ENCODE results near the gene SCPEP1. TPM values are rescaled to one million over a fixed set of nuclear protein-coding genes. Genes with fewer than 3 reads are reported as not detected.

SCPEP1 gene
- total RNA-seq, 1 experiment from 2014 or later = 44.3 TPM

DNA sequence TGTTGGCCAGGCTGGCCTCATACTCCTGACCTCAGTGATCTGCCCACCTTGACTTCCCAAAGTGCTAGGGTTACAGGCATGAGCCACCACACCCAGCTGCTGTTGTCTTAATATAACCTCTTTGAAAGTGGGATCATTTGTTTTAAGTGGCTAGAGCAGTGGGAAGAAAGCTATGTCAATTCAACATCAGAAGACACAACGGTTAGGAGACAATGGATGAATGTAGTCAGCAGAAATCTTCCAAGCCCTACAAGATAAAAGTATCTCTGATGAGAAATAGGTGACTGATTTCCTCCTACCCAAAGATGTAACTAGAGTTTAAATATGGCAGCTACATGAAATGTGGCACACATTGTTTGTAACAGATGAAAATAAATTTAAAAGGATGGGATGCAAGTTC is 44.1 kb upstream of the SCPEP1 start:
- Histone ChIP-seq H3K4me1 (peaks cover 10% of the 10 kb centered on the region; the same call in 1 of the 2 replicates), H3K4me3 (ENCODE audit: low read depth, low read length) (no peak overlapping the region), H3K27me3 (replicated peaks; ENCODE audit: control insufficient read depth, insufficient read depth, low read length) (no peaks in the 10 kb centered on the region), H3K36me3 (ENCODE audit: control insufficient read depth, insufficient read depth, low read length) (peaks cover 3% of the 10 kb centered on the region; the same call in 1 of the 2 replicates), H3K9me3 (peaks cover 21% of the 10 kb centered on the region)
- intact Hi-C loops (cut with micrococcal nuclease; ENCODE audit: unreplicated experiment) = no loop called here
- Mint-ChIP-seq H3K27me3 (ENCODE audit: insufficient read depth, unreplicated experiment) (no peaks in the 10 kb centered on the region), H3K9me3 (ENCODE audit: unreplicated experiment) (peaks cover 7% of the 10 kb centered on the region), H3K27ac (ENCODE audit: unreplicated experiment) (no peak overlapping the region), H3K4me1 (ENCODE audit: low read depth, unreplicated experiment) (peaks cover 6% of the 10 kb centered on the region), H3K36me3 (ENCODE audit: insufficient read depth, unreplicated experiment) (peaks cover 39% of the 10 kb centered on the region), H3K4me3 (ENCODE audit: unreplicated experiment) (no peak overlapping the region)
- no TSS peak for BruUV-seq (replicated peaks)
- CTCF ChIA-PET = no interaction called here
- TF ChIP-seq CTCF (IDR thresholded peaks at IDR 0.05; ENCODE audit: insufficient read depth in 1 of 2, low read depth in 1 of 2, low read length in 1 of 2, severe bottlenecking in 1 of 2, unreplicated experiment in 1 of 2) = no peak
- POLR2A ChIA-PET = no interaction called here
- DNase-seq = no peak

- no peak overlapping the region for H3K4me3 ChIP-seq (ENCODE audit: low read depth, low read length)
- no peak for TF ChIP-seq CTCF (IDR thresholded peaks at IDR 0.05; ENCODE audit: insufficient read depth in 1 of 2, low read depth in 1 of 2, low read length in 1 of 2, severe bottlenecking in 1 of 2, unreplicated experiment in 1 of 2)
- no peaks in the 10 kb centered on the region for H3K27me3 ChIP-seq (replicated peaks; ENCODE audit: control insufficient read depth, insufficient read depth, low read length)
- H3K36me3 ChIP-seq (ENCODE audit: control insufficient read depth, insufficient read depth, low read length) = peaks cover 3% of the 10 kb centered on the region; the same call in 1 of the 2 replicates
- peaks cover 6% of the 10 kb centered on the region for H3K4me1 Mint-ChIP-seq (ENCODE audit: low read depth, unreplicated experiment)
- H3K4me3 Mint-ChIP-seq (ENCODE audit: unreplicated experiment) = no peak overlapping the region
- H3K9me3 ChIP-seq = peaks cover 17% of the 10 kb centered on the region
- ChIA-PET POLR2A (no interaction called here), CTCF (no interaction called here)
- peaks cover 43% of the 10 kb centered on the region for H3K36me3 Mint-ChIP-seq (ENCODE audit: insufficient read depth, unreplicated experiment)
- no peak for DNase-seq
- H3K27ac Mint-ChIP-seq (ENCODE audit: unreplicated experiment) = no peak overlapping the region
- H3K27me3 Mint-ChIP-seq (ENCODE audit: insufficient read depth, unreplicated experiment) = no peaks in the 10 kb centered on the region
- no TSS peak for BruUV-seq (replicated peaks)
- peaks cover 10% of the 10 kb centered on the region; the same call in 1 of the 2 replicates for H3K4me1 ChIP-seq
- H3K9me3 Mint-ChIP-seq (ENCODE audit: unreplicated experiment) = peaks cover 5% of the 10 kb centered on the region
- intact Hi-C loops (cut with micrococcal nuclease; ENCODE audit: unreplicated experiment) = no loop called here
These were observed 43.7 kb upstream of the SCPEP1 start for GRCh38 chr17:56934280-56934679.

- H3K36me3 Mint-ChIP-seq (ENCODE audit: insufficient read depth, unreplicated experiment) = peaks cover 50% of the 10 kb centered on the region
These were observed 42.5 kb upstream of the SCPEP1 start for GRCh38 chr17:56935461-56935860.

More at GRCh38 chr17:56935461-56935860, 42.5 kb upstream of the SCPEP1 start:
- POLR2A ChIA-PET = no interaction called here
- H3K9me3 Mint-ChIP-seq (ENCODE audit: unreplicated experiment) = no peaks in the 10 kb centered on the region
- peaks cover 6% of the 10 kb centered on the region for H3K4me1 Mint-ChIP-seq (ENCODE audit: low read depth, unreplicated experiment)
- DNase-seq = no peak
- intact Hi-C loops (cut with micrococcal nuclease; ENCODE audit: unreplicated experiment) = no loop called here
- H3K27ac Mint-ChIP-seq (ENCODE audit: unreplicated experiment) = no peak overlapping the region
- no peaks in the 10 kb centered on the region for H3K27me3 Mint-ChIP-seq (ENCODE audit: insufficient read depth, unreplicated experiment)
- no peak overlapping the region for H3K4me3 Mint-ChIP-seq (ENCODE audit: unreplicated experiment)
- no TSS peak for BruUV-seq (replicated peaks)
- no peaks in the 10 kb centered on the region for H3K27me3 ChIP-seq (replicated peaks; ENCODE audit: control insufficient read depth, insufficient read depth, low read length)
- CTCF ChIA-PET = no interaction called here
- H3K9me3 ChIP-seq = peaks cover 7% of the 10 kb centered on the region
- H3K4me1 ChIP-seq = peaks cover 10% of the 10 kb centered on the region; the same call in 1 of the 2 replicates
- peaks cover 3% of the 10 kb centered on the region; the same call in 1 of the 2 replicates for H3K36me3 ChIP-seq (ENCODE audit: control insufficient read depth, insufficient read depth, low read length)
- H3K4me3 ChIP-seq (ENCODE audit: low read depth, low read length) = no peak overlapping the region
- no peak for TF ChIP-seq CTCF (IDR thresholded peaks at IDR 0.05; ENCODE audit: insufficient read depth in 1 of 2, low read depth in 1 of 2, low read length in 1 of 2, severe bottlenecking in 1 of 2, unreplicated experiment in 1 of 2)
